NCI-H526 (cell line): ENCODE measurements around the gene KRT16.
A peak's percentile ranks its signal among the peaks of the same experiment; 100 is the strongest.
"Not testable (repeated sequence)": the region's sequence is repeated elsewhere in the genome, so short reads cannot be mapped to it uniquely, and the experiment has no call there.

Experiments used
- DNase-seq, 2 experiments: peaks; one replicate each; lab custom pipeline; 2025; lab: John Stamatoyannopoulos, UW

KRT16 gene

DNA sequence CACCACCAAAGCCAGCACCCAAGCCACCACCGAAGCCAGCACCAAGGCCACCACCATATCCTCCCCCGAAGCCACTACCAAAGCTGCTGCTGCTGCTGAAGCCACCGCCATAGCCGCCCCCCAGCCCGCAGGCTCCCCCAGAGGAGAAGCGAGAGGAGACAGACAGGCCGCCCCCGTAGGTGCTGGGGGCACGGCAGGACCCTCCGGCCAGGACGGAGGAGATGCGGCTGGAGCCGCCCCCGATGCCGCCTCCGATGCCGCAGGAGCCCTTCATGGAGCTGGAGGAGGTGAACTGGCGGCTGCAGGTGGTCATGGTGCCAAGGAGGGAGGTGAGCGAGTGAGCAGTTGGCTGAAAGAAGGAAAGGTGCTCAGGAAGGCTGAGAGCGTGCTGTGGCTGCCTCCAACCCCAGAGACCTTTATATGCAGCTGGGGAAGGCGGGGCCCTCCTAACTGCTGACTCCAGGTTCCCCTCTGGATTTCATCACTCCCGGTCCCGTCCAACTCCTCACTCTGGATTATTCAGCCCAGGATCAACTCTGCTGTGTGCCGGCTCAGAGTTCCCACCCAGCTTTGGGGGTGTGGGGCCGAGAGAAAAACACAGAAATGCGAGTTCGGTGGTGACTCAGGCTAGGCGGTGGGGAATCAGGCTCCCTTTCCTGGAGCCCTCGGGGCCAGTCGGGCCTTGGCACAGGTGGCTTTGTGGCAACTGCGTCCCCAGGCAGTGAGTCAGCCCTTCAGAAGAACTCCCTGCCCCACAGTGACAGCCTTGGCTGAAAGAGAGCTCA is at the start of gene KRT16:
KRT16 (minus strand) TSS at position 392 of the 785 bp plus-strand sequence; CDS start at position 313, 79 bp downstream.
- not testable (repeated sequence) for DNase-seq

DNA sequence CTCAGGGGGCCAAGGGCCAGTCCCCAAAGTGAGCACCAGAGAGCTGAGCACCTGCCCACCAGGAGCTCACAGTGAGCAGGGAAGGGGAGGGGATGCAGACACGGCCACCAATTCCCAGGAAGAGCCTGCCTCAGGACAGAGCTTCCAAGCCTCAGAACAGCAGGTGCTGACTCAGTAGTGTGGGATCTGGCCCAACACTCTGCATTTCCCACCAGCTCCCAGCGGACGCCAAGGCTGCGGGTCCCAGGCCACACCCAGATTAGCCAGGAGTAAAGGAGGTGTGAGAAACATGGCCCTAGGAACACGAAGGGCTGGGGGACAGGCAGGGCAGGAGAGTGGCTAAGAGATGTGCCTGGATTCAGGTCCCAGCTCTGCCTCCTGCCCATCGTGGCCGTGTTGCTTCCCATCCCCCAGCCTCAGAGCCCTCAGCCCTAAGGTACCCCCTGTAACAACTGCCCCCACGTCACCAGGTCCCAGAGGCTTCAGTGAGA is 47.7 kb upstream of the KRT16 start:
- peak; percentile 84 to 90 for DNase-seq

- DNase-seq = peak; percentile 94 to 96
These were observed 47.1 kb upstream of the KRT16 start for GRCh38 chr17:41659427-41660212.

DNA sequence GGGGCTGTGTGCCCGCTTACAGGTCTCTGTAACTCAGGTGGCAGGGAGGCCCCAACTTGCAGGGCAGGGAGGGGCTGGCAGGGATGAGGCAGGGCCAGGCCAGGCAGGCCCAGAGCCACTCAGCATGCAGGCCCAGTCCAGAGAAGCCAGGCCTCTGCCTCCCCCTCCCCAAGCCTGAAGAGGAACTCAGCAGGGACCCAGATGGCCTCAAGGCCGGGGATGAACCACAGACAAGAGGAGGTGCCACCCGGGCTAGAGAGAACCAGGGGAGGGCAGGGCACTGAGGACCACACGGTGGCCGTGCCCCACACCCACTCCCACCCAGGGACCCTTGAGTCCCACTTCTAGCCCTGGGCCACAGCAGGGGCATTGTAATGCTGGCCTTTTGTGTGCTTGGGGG is 46.3 kb upstream of the KRT16 start:
- peak in 1 of 2 experiments; percentile 39 for DNase-seq

- DNase-seq = no peak
These were observed 45.4 kb upstream of the KRT16 start for GRCh38 chr17:41657936-41658335.

GRCh38 chr17:41657176-41657754 is 44.7 kb upstream of the KRT16 start:
- DNase-seq = no peak

DNA sequence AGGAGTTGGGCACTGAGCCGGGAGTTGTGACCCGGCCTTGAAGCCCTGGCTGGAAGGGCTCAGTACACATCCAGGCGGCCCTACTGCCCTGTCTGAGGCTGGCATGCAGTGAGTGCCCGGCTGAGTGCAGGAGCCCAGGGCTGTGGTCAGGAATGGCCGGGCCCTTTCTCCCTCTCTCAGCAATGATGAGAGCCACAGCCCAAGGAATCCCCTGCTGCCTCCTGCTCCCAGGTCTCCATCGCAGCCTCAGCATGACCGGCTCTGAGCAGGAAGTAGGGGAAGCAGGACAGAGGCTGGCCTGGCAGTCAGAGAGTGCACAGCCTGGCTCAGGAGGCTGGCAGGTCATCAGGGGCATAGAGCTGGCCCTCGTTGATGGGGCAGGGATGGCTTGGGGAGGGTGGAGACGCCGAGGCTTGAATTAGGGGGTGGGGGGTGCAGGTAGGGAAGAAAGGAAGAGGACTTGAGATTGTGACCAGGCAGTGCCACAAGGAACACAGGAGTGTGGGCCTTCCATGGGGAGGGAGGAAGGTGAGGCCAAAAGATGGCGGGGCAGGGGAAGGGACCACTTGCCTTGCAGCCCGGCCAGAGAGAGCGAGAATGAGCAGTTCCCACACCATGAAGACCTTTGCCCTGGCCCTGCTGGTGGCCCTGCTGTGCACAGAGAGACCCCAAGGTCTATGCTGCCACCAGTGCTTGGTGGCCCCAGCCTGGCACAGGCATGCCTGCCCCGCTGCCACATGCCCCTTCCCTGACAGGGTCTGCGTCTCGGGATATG is 43.9 kb upstream of the KRT16 start:
- DNase-seq = no peak

DNA sequence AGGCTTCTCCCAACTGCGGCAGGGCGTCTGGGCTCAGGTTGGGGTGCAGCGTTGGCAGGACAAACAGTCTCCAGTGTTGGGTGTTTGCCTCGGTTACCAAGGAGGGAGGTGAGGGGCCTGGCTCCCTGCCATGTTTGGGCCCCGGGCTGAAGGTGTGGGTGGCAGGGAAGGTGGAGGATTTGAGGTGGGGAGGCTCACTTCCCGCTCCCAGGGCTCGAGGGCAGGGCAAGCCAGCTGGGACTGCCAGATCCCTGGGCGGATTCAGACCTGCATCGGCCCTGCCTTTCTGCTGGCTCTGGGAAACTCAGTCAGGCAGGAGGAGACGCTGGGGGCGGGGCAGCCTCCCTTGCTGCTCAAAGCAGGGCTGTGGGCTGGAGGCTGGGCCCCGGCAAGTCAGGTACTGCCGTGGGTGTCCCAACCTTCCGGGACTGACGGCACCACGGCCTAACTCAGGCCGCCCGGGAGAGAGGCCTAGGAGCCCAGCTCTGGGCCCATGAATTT is 43.1 kb upstream of the KRT16 start:
- peak; percentile 57 to 93 for DNase-seq

- DNase-seq = no peak
These were observed 42.4 kb upstream of the KRT16 start for GRCh38 chr17:41654678-41655607.

- peak in 1 of 2 experiments; percentile 73 for DNase-seq
These were observed 41.5 kb upstream of the KRT16 start for GRCh38 chr17:41653892-41654677.

DNA sequence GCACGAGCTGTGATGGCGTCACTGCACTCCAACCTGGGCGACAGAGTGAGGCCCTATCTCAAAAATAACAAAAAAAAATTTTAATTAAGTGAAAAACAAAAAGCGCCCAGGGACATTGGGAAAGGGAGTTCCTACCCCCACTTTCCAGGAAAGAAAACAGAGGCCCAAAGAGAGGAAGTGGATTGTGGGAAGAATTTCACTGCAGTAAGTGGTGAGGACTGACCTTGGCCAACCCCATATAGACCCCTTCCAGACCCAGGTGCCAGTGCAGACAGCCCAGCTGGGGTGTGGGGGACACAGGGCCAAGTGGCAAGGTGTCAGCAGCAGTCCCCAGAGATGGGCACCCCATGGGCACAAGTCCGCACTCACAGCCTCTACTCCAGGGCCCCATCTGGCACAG is 40.9 kb upstream of the KRT16 start:
- DNase-seq = no peak

DNA sequence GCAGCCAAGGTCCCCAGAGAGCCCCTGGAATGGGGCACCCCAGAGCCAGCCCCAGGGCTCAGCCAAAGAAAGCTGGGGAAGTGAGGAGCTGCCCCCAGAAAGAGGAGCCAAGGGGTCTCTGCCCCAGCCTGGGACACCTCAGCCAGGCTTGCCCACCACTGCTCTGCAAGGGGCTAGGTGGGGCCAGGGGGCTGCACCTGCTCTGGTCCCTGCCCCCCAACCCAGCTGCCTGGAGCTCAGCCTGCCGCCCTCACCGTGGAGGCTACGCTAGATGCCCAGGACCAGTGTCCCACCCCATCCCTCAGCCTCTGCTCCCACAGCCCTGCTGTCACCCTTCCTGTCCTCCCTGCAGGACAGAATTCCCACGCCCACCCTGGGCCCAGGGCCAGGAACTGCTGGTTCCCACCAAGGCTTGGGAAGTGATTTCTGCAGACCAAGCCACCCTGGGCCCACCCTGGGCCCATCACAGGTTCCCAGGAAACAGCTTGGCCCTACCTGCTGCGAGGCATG is 39.9 kb upstream of the KRT16 start:
- no peak for DNase-seq

- no peak for DNase-seq
These were observed 39.3 kb upstream of the KRT16 start for GRCh38 chr17:41651625-41652460.

GRCh38 chr17:41650794-41651624 is 38.4 kb upstream of the KRT16 start:
- no peak for DNase-seq

DNA sequence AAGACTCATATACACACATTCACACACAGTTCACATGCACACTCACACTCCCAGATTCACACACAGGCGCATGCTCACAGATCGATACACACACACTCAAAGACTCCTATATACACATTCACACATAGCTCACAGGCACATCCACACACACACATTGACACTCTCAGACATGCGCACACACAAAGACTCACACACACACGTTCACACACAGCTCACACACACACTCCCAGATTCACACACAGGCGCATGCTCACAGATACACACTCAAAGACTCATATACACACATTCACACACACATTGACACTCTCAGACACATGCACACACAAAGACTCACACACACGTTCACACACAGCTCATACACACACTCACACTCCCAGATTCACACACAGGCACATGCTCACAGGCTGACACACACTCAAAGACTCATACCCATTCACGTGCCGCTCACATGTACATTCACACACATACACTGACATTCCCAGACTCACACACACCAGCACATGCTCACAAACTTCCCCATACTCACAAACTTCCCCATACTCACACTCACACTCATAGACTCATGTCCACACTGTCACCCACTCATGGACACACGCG is 37.5 kb upstream of the KRT16 start:
- no peak for DNase-seq

- peak; percentile 66 to 91 for DNase-seq
These were observed 36.0 kb upstream of the KRT16 start for GRCh38 chr17:41648411-41649195.
